OCI-LY7 (cell line): Measurements from ENCODE around the gene SLC6A7.

Experiments
- EZH2phosphoT487 ChIP-seq: fragments of 200-600 bp; sonication (generic); IDR thresholded peaks from 2 replicates; pipeline ENCODE4 v1.6.1; 2018; ENCODE audit warnings: low read depth, borderline replicate concordance, mild to moderate bottlenecking, mixed run types, antibody characterized with exemption, low read length, moderate library complexity, mixed read lengths
- TF ChIP-seq, protein P1 (sequence below): fragments of 200-600 bp; sonication (generic); conservative IDR thresholded peaks from 2 replicates; pipeline ENCODE4 v1.5.1; 2014; ENCODE audit warnings: mild to moderate bottlenecking, antibody characterized with exemption, low read length, moderate library complexity, mixed read lengths

DNA sequence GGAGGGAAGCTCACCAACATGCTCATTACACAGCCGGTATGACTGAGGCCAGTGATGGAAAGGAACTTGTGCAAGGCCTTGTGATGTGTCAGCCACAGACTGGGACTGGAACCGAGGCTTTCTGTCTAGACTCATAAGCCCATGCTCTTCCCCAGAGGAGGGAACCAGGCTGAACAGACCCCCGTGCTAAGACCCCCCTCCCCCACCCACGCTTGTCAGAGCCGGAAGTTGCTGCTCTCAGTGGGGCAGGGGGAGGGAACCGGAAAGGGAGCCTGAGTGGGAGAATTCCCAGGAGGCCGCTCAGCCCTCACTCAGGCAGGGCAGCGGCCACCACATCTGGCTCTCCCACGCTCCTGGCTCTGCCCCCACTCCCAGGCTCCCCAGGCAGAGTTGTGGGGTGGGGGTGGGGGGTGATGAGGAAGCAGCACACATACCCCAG lies 30.1 kb upstream of the SLC6A7 start:
- TF ChIP-seq, protein P1, sequence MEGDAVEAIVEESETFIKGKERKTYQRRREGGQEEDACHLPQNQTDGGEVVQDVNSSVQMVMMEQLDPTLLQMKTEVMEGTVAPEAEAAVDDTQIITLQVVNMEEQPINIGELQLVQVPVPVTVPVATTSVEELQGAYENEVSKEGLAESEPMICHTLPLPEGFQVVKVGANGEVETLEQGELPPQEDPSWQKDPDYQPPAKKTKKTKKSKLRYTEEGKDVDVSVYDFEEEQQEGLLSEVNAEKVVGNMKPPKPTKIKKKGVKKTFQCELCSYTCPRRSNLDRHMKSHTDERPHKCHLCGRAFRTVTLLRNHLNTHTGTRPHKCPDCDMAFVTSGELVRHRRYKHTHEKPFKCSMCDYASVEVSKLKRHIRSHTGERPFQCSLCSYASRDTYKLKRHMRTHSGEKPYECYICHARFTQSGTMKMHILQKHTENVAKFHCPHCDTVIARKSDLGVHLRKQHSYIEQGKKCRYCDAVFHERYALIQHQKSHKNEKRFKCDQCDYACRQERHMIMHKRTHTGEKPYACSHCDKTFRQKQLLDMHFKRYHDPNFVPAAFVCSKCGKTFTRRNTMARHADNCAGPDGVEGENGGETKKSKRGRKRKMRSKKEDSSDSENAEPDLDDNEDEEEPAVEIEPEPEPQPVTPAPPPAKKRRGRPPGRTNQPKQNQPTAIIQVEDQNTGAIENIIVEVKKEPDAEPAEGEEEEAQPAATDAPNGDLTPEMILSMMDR = no peak
- TF ChIP-seq EZH2phosphoT487 = no peak
